GM12878 (cell line): Measurements from ENCODE around the gene PDRG1. TPM values are rescaled to one million over a fixed set of nuclear protein-coding genes. Genes with fewer than 3 reads are reported as not detected.

Experiments used
- ATAC-seq: fragments of 200-7000 bp; cut with Tn5 transposase; 3 replicates; pipeline ENCODE4 v1.9.1; 2020; ENCODE audit warnings: mild to moderate bottlenecking, moderate library complexity
- BruUV-seq: library from RNA; stranded (reverse); fragments of 400-500 nt; replicated peaks from 2 replicates; lab custom pipeline; 2021; lab: Mats Ljungman, UMichigan
- CTCF ChIA-PET: fragments of 300-600 bp; sonication (Branson Sonifier 250); formaldehyde crosslinking; extraction: SDS; loops from one replicate; lab custom pipeline; 2021; ENCODE audit warnings: inconsistent platforms; lab: Yijun Ruan, JAX
- POLR2A ChIA-PET: fragments of 350-600 bp; formaldehyde crosslinking; extraction: SDS; loops from one replicate; lab custom pipeline; 2021; ENCODE audit warnings: inconsistent platforms; lab: Charles Lee
- RAD21 ChIA-PET: fragments of 300-600 bp; sonication (Branson Sonifier 250); formaldehyde crosslinking; loops from one replicate; lab custom pipeline; 2023; ENCODE audit warnings: antibody characterized with exemption; ENCODE audit not compliant: unreplicated experiment; lab: Charles Lee
- SMC1A ChIA-PET: fragments of 300-600 bp; sonication (Branson Sonifier 250); formaldehyde crosslinking; loops from one replicate; lab custom pipeline; 2023; ENCODE audit not compliant: unreplicated experiment, uncharacterized antibody; lab: Charles Lee
- DNase-seq: peaks from one replicate; pipeline ENCODE4 v3.0.0-alpha.2; 2011; ENCODE audit warnings: low read depth, low spot score
- FAIRE-seq: peaks from 3 replicates; lab custom pipeline; 2011; peaks lifted over from hg19 to GRCh38; lab: Jason Lieb, UNC
- H2AFZ ChIP-seq: 2 replicates; pipeline ENCODE4 v1.6.0; 2011; ENCODE audit warnings: low read depth, low read length, control low read depth; ENCODE audit not compliant: control insufficient read depth
- H3K27ac ChIP-seq: 2 replicates; pipeline ENCODE4 v1.5.1; 2011; ENCODE audit warnings: control low read depth; ENCODE audit not compliant: control insufficient read depth, insufficient read depth
- H3K27me3 ChIP-seq, 2 experiments: replicated peaks in 1 of 2; 2 replicates each; pipeline versions ENCODE4 v1.6.0 to v1.6.1; 2011; ENCODE audit warnings: low read length in 1 of 2; ENCODE audit not compliant: control insufficient read depth in 2 of 2, insufficient read depth in 2 of 2
- H3K36me3 ChIP-seq, 2 experiments: 2 replicates each; pipeline ENCODE4 v1.5.1; 2011; ENCODE audit warnings: low read length in 1 of 2; ENCODE audit not compliant: control insufficient read depth in 2 of 2, insufficient read depth in 2 of 2
- H3K4me1 ChIP-seq: 2 replicates; pipeline ENCODE4 v1.6.1; 2011; ENCODE audit warnings: mild to moderate bottlenecking, low read length, moderate library complexity, mixed read lengths; ENCODE audit not compliant: control insufficient read depth, insufficient read depth
- H3K4me2 ChIP-seq: 2 replicates; pipeline ENCODE4 v1.6.0; 2011; ENCODE audit warnings: control low read depth; ENCODE audit not compliant: control insufficient read depth, insufficient read depth
- H3K4me3 ChIP-seq: fragments of 200-600 bp; sonication (generic); 2 replicates; pipeline ENCODE4 v1.5.1; 2016
- H3K79me2 ChIP-seq: 2 replicates; pipeline ENCODE4 v1.6.0; 2011; ENCODE audit warnings: low read length; ENCODE audit not compliant: control insufficient read depth, insufficient read depth
- H3K9ac ChIP-seq: 2 replicates; pipeline ENCODE4 v1.8.0; 2011; ENCODE audit warnings: low read length, control low read depth, mixed read lengths; ENCODE audit not compliant: control insufficient read depth, insufficient read depth
- H3K9me3 ChIP-seq: replicated peaks from 3 replicates; pipeline ENCODE4 v1.5.1; 2011; ENCODE audit warnings: mild to moderate bottlenecking, low read length; ENCODE audit not compliant: control insufficient read depth, insufficient read depth
- H4K20me1 ChIP-seq: 2 replicates; pipeline ENCODE4 v1.6.0; 2011; ENCODE audit not compliant: control insufficient read depth, insufficient read depth
- BHLHE40 ChIP-seq, 2 experiments: fragments of 450-650 bp in 1 of 2; IDR thresholded peaks; 2 replicates each; pipeline ENCODE4 v1.6.1; 2011 to 2017; ENCODE audit warnings: low read depth in 2 of 2, borderline replicate concordance in 1 of 2, improper control_type of control experiment in 1 of 2, low read length in 1 of 2, mild to moderate bottlenecking in 1 of 2
- CBX3 ChIP-seq: fragments of 200-600 bp; sonication (generic); IDR thresholded peaks from 2 replicates; pipeline ENCODE4 v1.6.1; 2016; ENCODE audit warnings: low read depth, borderline replicate concordance
- FOS ChIP-seq: IDR thresholded peaks from 3 replicates; pipeline ENCODE4 v1.6.1; 2011; ENCODE audit warnings: borderline replicate concordance; ENCODE audit not compliant: insufficient read length; ENCODE audit errors: extremely low read depth
- MLLT1 ChIP-seq: fragments of 450-650 bp; IDR thresholded peaks from 2 replicates; pipeline ENCODE4 v1.6.1; 2016; ENCODE audit warnings: mild to moderate bottlenecking
- MYB ChIP-seq: fragments of 150-350 bp; IDR thresholded peaks from 2 replicates; pipeline ENCODE4 v1.6.1; 2014; ENCODE audit warnings: mild to moderate bottlenecking, low read depth, low read length, borderline replicate concordance
- MYC ChIP-seq: IDR thresholded peaks from 2 replicates; pipeline ENCODE4 v1.6.1; 2011; ENCODE audit warnings: mild to moderate bottlenecking, low read length, moderate library complexity, inconsistent platforms; ENCODE audit not compliant: insufficient read depth, insufficient replicate concordance, insufficient read length, severe bottlenecking
- TARDBP ChIP-seq: IDR thresholded peaks from 2 replicates; pipeline ENCODE4 v1.6.1; 2016; ENCODE audit warnings: borderline replicate concordance
- WRNIP1 ChIP-seq: IDR thresholded peaks from 2 replicates; pipeline ENCODE4 v1.6.1; 2011; ENCODE audit warnings: low read depth, low read length, improper control_type of control experiment, borderline replicate concordance
- WGBS: methylation state at CpG from one replicate; pipeline ENCODE4 v1.1.6; 2016; ENCODE audit warnings: low lambda C conversion rate; ENCODE audit not compliant: insufficient replicate concordance, insufficient coverage; ENCODE audit errors: missing lambda C conversion rate; 5-methylcytosine and 5-hydroxymethylcytosine counted together
- in situ Hi-C: fragments of 300-500 bp; cut with MboI; formaldehyde crosslinking; loops from 9 replicates; pipeline ENCODE4 v1.14.3; 2018; ENCODE audit warnings: mixed read lengths
- intact Hi-C: fragments of 100-400 bp; cut with micrococcal nuclease; formaldehyde crosslinking; loops from one replicate; pipeline ENCODE4 v1.14.2; 2022; ENCODE audit not compliant: unreplicated experiment
- polyA plus RNA-seq, 11 experiments: library from polyadenylated mRNA; depleted of rRNA in 4 of 11; unstranded in 6 of 11; stranded (reverse) in 5 of 11; fragments of >200 nt; fragmentation: Nextera tagmentation in 4 of 11; fragmentation: Illumina TruSeq in 1 of 11; extraction: Ambion mirVana in 4 of 11; extraction: Trizol in 1 of 11; gene quantifications; 1 replicate in 1 of 11; 2 replicates in 10 of 11; pipeline versions ENCODE4 v1.2.1 to v1.2.3, GENCODE V29; 2011 to 2016; ENCODE audit warnings: inconsistent platforms in 2 of 11, missing spikeins in 2 of 11, low read depth in 1 of 11
- total RNA-seq, 4 experiments: library from RNA; depleted of rRNA in 3 of 4; stranded (reverse); fragments of >200 nt in 3 of 4; fragmentation: Illumina TruSeq in 1 of 4; extraction: Trizol in 1 of 4; gene quantifications; 2 replicates each; pipeline versions ENCODE4 v1.2.1 to v1.2.3, GENCODE V29; 2013 to 2021
- TF ChIP-seq, protein P1 (sequence below): fragments of 450-650 bp; IDR thresholded peaks from 2 replicates; pipeline ENCODE4 v1.6.1; 2017; ENCODE audit warnings: mild to moderate bottlenecking, moderate library complexity

PDRG1 gene
- total and polyA plus RNA-seq, 10 of the 15 experiments (the other 5 are each of a cell fraction or from before 2014, with no cell fraction given), result 11.1 to 55.8 (median 23.3) TPM

DNA sequence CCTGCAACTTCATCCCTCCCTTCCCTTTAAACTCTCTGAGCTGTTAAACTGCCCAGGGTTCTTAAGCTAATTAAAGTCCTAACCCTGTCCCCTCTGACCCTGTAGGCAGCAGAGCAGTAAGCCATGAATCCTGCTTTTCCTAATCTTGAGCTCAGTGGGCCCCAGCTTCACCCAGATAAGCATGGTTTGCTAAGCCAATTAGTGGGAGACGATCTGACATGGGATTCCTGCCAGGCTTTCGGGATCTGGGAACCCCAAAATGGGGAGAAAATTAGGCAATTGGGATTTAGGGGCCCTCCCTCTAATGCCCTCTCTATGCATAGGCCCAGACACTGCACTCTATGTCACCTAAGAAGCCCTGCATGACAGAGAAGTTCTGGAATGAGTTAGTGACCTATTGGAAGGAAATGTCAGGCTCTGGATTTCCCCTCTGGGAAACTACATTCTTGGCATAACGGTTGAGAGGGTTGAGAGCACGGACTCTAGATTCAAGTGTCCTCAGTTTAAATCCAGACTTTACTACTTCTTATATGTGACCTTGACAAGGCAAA lies 20.7 kb upstream of the PDRG1 start:
- 2% methylated on average over 4 of the region's 4 CpGs for WGBS
- FAIRE-seq (no peak), ATAC-seq (no peak), DNase-seq (no peak)
- Histone ChIP-seq H3K36me3 (no peaks in the 10 kb centered on the region), H3K4me3 (no peak overlapping the region), H3K27me3 (peaks cover 0 to 6% of the 10 kb centered on the region in 2 experiments; a peak in 3 of 4 replicates), H4K20me1 (peaks cover 2% of the 10 kb centered on the region; the same call in 1 of the 2 replicates), H3K9me3 (no peaks in the 10 kb centered on the region), H3K27ac (no peak overlapping the region), H3K79me2 (no peaks in the 10 kb centered on the region), H3K4me2 (no peak overlapping the region), H2AFZ (no peak overlapping the region), H3K4me1 (no peaks in the 10 kb centered on the region), H3K9ac (no peak overlapping the region)
- no TSS peak for BruUV-seq
- POLR2A ChIA-PET, result no interaction called here
- RAD21 ChIA-PET, result interaction anchor here (1.0 kb wide), 1 partner anchor 119 kb away, joined by 3 read pairs; no protein-coding TSS in a partner anchor
- in situ Hi-C loops (no loop called here), intact Hi-C loops (no loop called here)
- TF ChIP-seq MYB (no peak), MYC (no peak)
- CTCF ChIA-PET, result interaction anchor here (1.2 to 2.8 kb wide), 3 partner anchors 15 to 120 kb away, joined by 3 to 12 read pairs (median 3); no protein-coding TSS in a partner anchor
- SMC1A ChIA-PET, result interaction anchor here (0.9 to 2.1 kb wide), 4 partner anchors 9 to 126 kb away, joined by 4 to 5 read pairs (median 4); no protein-coding TSS in a partner anchor

- H3K4me1 ChIP-seq, result no peaks in the 10 kb centered on the region
- ChIA-PET POLR2A (interaction anchor here (1.5 kb wide), 1 partner anchor 18 kb away, joined by 3 read pairs; the partner anchor contains the start of gene PDRG1), SMC1A (interaction anchor here (0.8 to 1.0 kb wide), 2 partner anchors 17 to 119 kb away, joined by 3 read pairs; no protein-coding TSS in a partner anchor), CTCF (interaction anchor here (0.7 to 2.8 kb wide), 8 partner anchors 11 to 147 kb away, joined by 3 to 12 read pairs (median 5); partner anchors contain the start of gene PDRG1), RAD21 (interaction anchor here (1.0 to 1.3 kb wide), 3 partner anchors 117 to 147 kb away, joined by 3 to 4 read pairs (median 3); no protein-coding TSS in a partner anchor)
- intact Hi-C loops (no loop called here), in situ Hi-C loops (no loop called here)
- DNase-seq (no peak), FAIRE-seq (no peak), ATAC-seq (no peak)
- no peak overlapping the region for H3K4me2 ChIP-seq
- no peaks in the 10 kb centered on the region for H3K79me2 ChIP-seq
- H3K27me3 ChIP-seq, result peaks cover 0 to 5% of the 10 kb centered on the region in 2 experiments
- no peaks in the 10 kb centered on the region for H3K36me3 ChIP-seq
- no peak overlapping the region for H2AFZ ChIP-seq
- H3K9ac ChIP-seq, result no peak overlapping the region
- no peak overlapping the region for H3K27ac ChIP-seq
- H4K20me1 ChIP-seq, result peaks cover 2% of the 10 kb centered on the region; the same call in 1 of the 2 replicates
- WGBS, result 10% methylated on average over 5 of the region's 5 CpGs
- H3K9me3 ChIP-seq, result no peaks in the 10 kb centered on the region
- no peak overlapping the region for H3K4me3 ChIP-seq
- no TSS peak for BruUV-seq
- TF ChIP-seq BHLHE40 (IDR thresholded peaks at IDR 0.05; ENCODE audit: borderline replicate concordance in 1 of 2, low read depth in 2 of 2, low read length in 1 of 2) (no peak), FOS (no peak), TARDBP (no peak), MLLT1 (no peak), CBX3 (no peak), WRNIP1 (no peak)
- TF ChIP-seq, protein P1, sequence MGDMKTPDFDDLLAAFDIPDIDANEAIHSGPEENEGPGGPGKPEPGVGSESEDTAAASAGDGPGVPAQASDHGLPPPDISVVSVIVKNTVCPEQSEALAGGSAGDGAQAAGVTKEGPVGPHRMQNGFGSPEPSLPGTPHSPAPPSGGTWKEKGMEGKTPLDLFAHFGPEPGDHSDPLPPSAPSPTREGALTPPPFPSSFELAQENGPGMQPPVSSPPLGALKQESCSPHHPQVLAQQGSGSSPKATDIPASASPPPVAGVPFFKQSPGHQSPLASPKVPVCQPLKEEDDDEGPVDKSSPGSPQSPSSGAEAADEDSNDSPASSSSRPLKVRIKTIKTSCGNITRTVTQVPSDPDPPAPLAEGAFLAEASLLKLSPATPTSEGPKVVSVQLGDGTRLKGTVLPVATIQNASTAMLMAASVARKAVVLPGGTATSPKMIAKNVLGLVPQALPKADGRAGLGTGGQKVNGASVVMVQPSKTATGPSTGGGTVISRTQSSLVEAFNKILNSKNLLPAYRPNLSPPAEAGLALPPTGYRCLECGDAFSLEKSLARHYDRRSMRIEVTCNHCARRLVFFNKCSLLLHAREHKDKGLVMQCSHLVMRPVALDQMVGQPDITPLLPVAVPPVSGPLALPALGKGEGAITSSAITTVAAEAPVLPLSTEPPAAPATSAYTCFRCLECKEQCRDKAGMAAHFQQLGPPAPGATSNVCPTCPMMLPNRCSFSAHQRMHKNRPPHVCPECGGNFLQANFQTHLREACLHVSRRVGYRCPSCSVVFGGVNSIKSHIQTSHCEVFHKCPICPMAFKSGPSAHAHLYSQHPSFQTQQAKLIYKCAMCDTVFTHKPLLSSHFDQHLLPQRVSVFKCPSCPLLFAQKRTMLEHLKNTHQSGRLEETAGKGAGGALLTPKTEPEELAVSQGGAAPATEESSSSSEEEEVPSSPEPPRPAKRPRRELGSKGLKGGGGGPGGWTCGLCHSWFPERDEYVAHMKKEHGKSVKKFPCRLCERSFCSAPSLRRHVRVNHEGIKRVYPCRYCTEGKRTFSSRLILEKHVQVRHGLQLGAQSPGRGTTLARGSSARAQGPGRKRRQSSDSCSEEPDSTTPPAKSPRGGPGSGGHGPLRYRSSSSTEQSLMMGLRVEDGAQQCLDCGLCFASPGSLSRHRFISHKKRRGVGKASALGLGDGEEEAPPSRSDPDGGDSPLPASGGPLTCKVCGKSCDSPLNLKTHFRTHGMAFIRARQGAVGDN, result no peak
Measured at GRCh38 chr20:31969991-31970390, 18.1 kb upstream of the PDRG1 start.
